Measurements from ENCODE around the gene GRB10. TPM values are rescaled to one million over a fixed set of nuclear protein-coding genes. Genes with fewer than 3 reads are reported as not detected.

GRB10 gene
- total and polyA plus RNA-seq, 2 of the 8 experiments (the other 6 are each of a cell fraction or from before 2014, with no cell fraction given), result 35.7 to 97.0 TPM

- FAIRE-seq, result no peak
- no peak for DNase-seq (ENCODE audit: low read depth in 1 of 2, low spot score in 2 of 2)
- no peaks in the 10 kb centered on the region for H3K27me3 ChIP-seq (replicated peaks in 1 of 4; ENCODE audit: control insufficient read depth in 3 of 4, extremely low read depth in 1 of 4, insufficient read depth in 3 of 4, low read length in 3 of 4)
- TF ChIP-seq EP300 (IDR thresholded peaks at IDR 0.05; ENCODE audit: borderline replicate concordance in 1 of 2, low read depth in 2 of 2, low read length in 2 of 2), result no peak
These were observed 195.0 kb downstream of the GRB10 start for GRCh38 chr7:50587737-50588136.

More at GRCh38 chr7:50587737-50588136, 195.0 kb downstream of the GRB10 start:
- 82% methylated on average over 6 of the region's 6 CpGs; no CpG with 5 or more reads in 1 of the 2 experiments for WGBS, 2 experiments (ENCODE audit: extremely low coverage in 1 of 2, insufficient coverage in 1 of 2, insufficient read length in 1 of 2, insufficient replicate concordance in 2 of 2, low coverage in 1 of 2, low lambda C conversion rate in 2 of 2, missing lambda C conversion rate in 1 of 2)
- Histone ChIP-seq H3K79me1 (ENCODE audit: low read depth, low read length) (no peaks in the 10 kb centered on the region), H4K8ac (ENCODE audit: extremely low read depth, insufficient read depth, low read length) (no peak overlapping the region), H3K23me2 (ENCODE audit: low read depth, low read length) (no peaks in the 10 kb centered on the region), H3K9ac (replicated peaks in 1 of 4; ENCODE audit: extremely low read depth in 1 of 4, low read depth in 3 of 4, low read length in 3 of 4) (no peak overlapping the region), H2BK120ac (replicated peaks; ENCODE audit: low read depth, low read length) (no peak overlapping the region), H2BK20ac (ENCODE audit: low read length) (no peak overlapping the region), H2BK12ac (ENCODE audit: low read depth, low read length) (no peak overlapping the region), H2AFZ (ENCODE audit: low read length) (no peak overlapping the region), H2BK15ac (ENCODE audit: low read length) (no peak overlapping the region), H4K91ac (replicated peaks; ENCODE audit: insufficient read length, low read length) (no peak overlapping the region), H3K4me2 (ENCODE audit: insufficient read depth in 1 of 2, low read depth in 2 of 2, low read length in 2 of 2) (no peak overlapping the region), H3K23ac (ENCODE audit: insufficient read length) (no peak overlapping the region), H3K18ac (ENCODE audit: extremely low read depth, low read length) (no peak overlapping the region), H3K79me2 (ENCODE audit: control insufficient read depth in 1 of 2, insufficient read depth in 2 of 2, low read length in 2 of 2) (no peaks in the 10 kb centered on the region), H4K5ac (ENCODE audit: insufficient read length, low read depth, low read length) (no peak overlapping the region), H3K27ac (ENCODE audit: low read depth, low read length) (no peak overlapping the region), H3K9me3 (ENCODE audit: insufficient read depth in 2 of 2, low read depth in 1 of 2, low read length in 1 of 2) (peaks cover 11 to 14% of the 10 kb centered on the region in 2 experiments), H3K56ac (replicated peaks; ENCODE audit: insufficient read length, low read depth, low read length) (no peak overlapping the region), H2BK5ac (ENCODE audit: low read depth, low read length) (no peak overlapping the region), H3K36me3 (ENCODE audit: control insufficient read depth in 2 of 4, insufficient read depth in 4 of 4, low read length in 3 of 4) (peaks cover 3 to 7% (median 5%) of the 10 kb centered on the region in 4 experiments; a peak in 7 of 8 replicates), H3K4me1 (replicated peaks in 1 of 4; ENCODE audit: control insufficient read depth in 3 of 4, insufficient read depth in 4 of 4, low read length in 3 of 4) (no peaks in the 10 kb centered on the region; a peak in 1 of 7 replicates), H4K20me1 (replicated peaks in 1 of 2; ENCODE audit: control insufficient read depth in 1 of 2, insufficient read depth in 2 of 2, low read length in 2 of 2) (peaks cover 0 to 2% of the 10 kb centered on the region in 2 experiments), H2AK5ac (ENCODE audit: low read depth, low read length) (no peak overlapping the region), H3K4ac (replicated peaks; ENCODE audit: insufficient read length, low read depth, low read length) (no peak overlapping the region), H3K14ac (ENCODE audit: insufficient read length) (no peak overlapping the region), H3K4me3 (ENCODE audit: extremely low read depth in 1 of 4, insufficient read depth in 2 of 4, low read depth in 3 of 4, low read length in 4 of 4) (no peak overlapping the region)
- POLR2A ChIA-PET (ENCODE audit: partially characterized antibody), result interaction anchor here (0.8 kb wide), 1 partner anchor 347 kb away, joined by 3 read pairs; no protein-coding TSS in a partner anchor
- CTCF ChIA-PET (ENCODE audit: partially characterized antibody), result interaction anchor here (0.7 to 3.9 kb wide), 22 partner anchors 9 to 573 kb away, joined by 3 to 25 read pairs (median 4); partner anchors contain the start of gene DDC

All from H1 (cell line).